ENCODE measurements around the gene VPS13D.
A peak's percentile ranks its signal among the peaks of the same experiment; 100 is the strongest.

Gene VPS13D

GRCh38 chr1:12287869-12288268 lies 58.0 kb downstream of the VPS13D start:
- Histone ChIP-seq H3K4me3 (ENCODE audit: low read depth, low read length) (no peak overlapping the region), H3K4me1 (ENCODE audit: control insufficient read depth, insufficient read depth, low read length, unreplicated experiment) (no peaks in the 10 kb centered on the region), H3K27ac (ENCODE audit: low read depth, low read length) (no peak overlapping the region), H2AFZ (ENCODE audit: low read length, unreplicated experiment) (no peak overlapping the region), H3K27me3 (ENCODE audit: insufficient read depth, low read length) (no peaks in the 10 kb centered on the region), H3K36me3 (ENCODE audit: insufficient read depth, low read length) (peaks cover under 1% of the 10 kb centered on the region; the same call in 1 of the 2 replicates), H3K79me2 (ENCODE audit: control insufficient read depth, insufficient read depth, low read length, unreplicated experiment) (peaks cover 9% of the 10 kb centered on the region)

GRCh38 chr1:12290828-12291227 lies 61.0 kb downstream of the VPS13D start:
- H3K36me3 ChIP-seq (ENCODE audit: insufficient read depth, low read length) = peaks cover 4% of the 10 kb centered on the region; the same call in 1 of the 2 replicates
- H2AFZ ChIP-seq (ENCODE audit: low read length, unreplicated experiment) = no peak overlapping the region
- H3K27ac ChIP-seq (ENCODE audit: low read depth, low read length) = no peak overlapping the region
- no peaks in the 10 kb centered on the region for H3K27me3 ChIP-seq (ENCODE audit: insufficient read depth, low read length)
- no peak overlapping the region for H3K4me3 ChIP-seq (ENCODE audit: low read depth, low read length)
- peaks cover 6% of the 10 kb centered on the region for H3K79me2 ChIP-seq (ENCODE audit: control insufficient read depth, insufficient read depth, low read length, unreplicated experiment)
- peaks cover 6% of the 10 kb centered on the region for H3K4me1 ChIP-seq (ENCODE audit: control insufficient read depth, insufficient read depth, low read length, unreplicated experiment)

DNA sequence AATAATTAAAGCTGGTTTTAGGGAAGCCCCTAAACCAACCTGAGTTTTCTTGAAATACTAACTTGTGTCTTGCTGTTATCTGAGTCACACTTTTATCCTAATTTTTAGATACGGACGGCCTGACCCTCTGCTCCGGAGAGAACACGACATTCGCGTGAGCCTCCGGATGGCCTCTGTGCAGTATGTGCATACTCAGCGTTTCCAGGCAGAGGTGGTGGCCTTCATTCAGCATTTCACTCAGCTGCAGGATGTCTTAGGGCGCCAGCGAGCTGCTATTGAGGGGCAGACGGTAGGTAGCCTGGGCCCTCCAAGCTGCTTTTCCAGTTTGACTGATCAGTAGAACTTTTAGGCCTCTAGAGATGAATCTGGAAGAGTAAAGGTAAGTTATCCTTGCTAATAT lies 63.6 kb downstream of the VPS13D start:
- Histone ChIP-seq H3K36me3 (ENCODE audit: insufficient read depth, low read length) (peaks cover 4% of the 10 kb centered on the region; the same call in 1 of the 2 replicates), H3K27ac (ENCODE audit: low read depth, low read length) (0 out of 2 replicates have a peak overlapping the region, but pooled peaks have one; percentile 42), H2AFZ (ENCODE audit: low read length, unreplicated experiment) (no peak overlapping the region), H3K4me1 (ENCODE audit: control insufficient read depth, insufficient read depth, low read length, unreplicated experiment) (peaks cover 25% of the 10 kb centered on the region), H3K79me2 (ENCODE audit: control insufficient read depth, insufficient read depth, low read length, unreplicated experiment) (no peaks in the 10 kb centered on the region), H3K4me3 (ENCODE audit: low read depth, low read length) (no peak overlapping the region), H3K27me3 (ENCODE audit: insufficient read depth, low read length) (no peaks in the 10 kb centered on the region)

DNA sequence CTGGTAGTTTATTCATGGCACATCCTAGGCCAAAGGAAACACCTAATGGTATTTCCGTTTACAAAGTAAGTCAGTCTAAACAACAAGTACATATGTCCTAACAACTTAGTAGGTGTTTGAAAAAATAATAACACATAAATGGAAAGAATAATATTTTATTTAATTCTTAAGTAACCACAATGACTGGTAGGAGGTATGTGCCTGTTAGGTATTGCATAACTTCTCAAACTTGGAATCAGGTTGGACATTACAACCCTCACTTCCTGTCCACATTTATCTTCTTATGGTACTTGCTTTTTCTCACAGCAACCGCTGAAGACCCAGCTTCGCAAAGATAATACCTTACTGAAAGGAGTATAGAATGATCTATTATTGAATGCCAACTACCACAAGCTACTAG lies 64.2 kb downstream of the VPS13D start:
- H3K4me3 ChIP-seq (ENCODE audit: low read depth, low read length) = no peak overlapping the region
- no peak overlapping the region for H2AFZ ChIP-seq (ENCODE audit: low read length, unreplicated experiment)
- no peaks in the 10 kb centered on the region for H3K27me3 ChIP-seq (ENCODE audit: insufficient read depth, low read length)
- peaks cover 4% of the 10 kb centered on the region; the same call in 1 of the 2 replicates for H3K36me3 ChIP-seq (ENCODE audit: insufficient read depth, low read length)
- peaks cover 25% of the 10 kb centered on the region for H3K4me1 ChIP-seq (ENCODE audit: control insufficient read depth, insufficient read depth, low read length, unreplicated experiment)
- no peaks in the 10 kb centered on the region for H3K79me2 ChIP-seq (ENCODE audit: control insufficient read depth, insufficient read depth, low read length, unreplicated experiment)
- H3K27ac ChIP-seq (ENCODE audit: low read depth, low read length) = peak overlapping the region; percentile 42; the same call in 1 of the 2 replicates

GRCh38 chr1:12296016-12296415 lies 66.2 kb downstream of the VPS13D start:
- Histone ChIP-seq H3K79me2 (ENCODE audit: control insufficient read depth, insufficient read depth, low read length, unreplicated experiment) (no peaks in the 10 kb centered on the region), H3K36me3 (ENCODE audit: insufficient read depth, low read length) (peaks cover 4% of the 10 kb centered on the region; the same call in 1 of the 2 replicates), H3K27me3 (ENCODE audit: insufficient read depth, low read length) (no peaks in the 10 kb centered on the region), H3K4me3 (ENCODE audit: low read depth, low read length) (no peak overlapping the region), H3K27ac (ENCODE audit: low read depth, low read length) (peak overlapping the region; percentile 77), H3K4me1 (ENCODE audit: control insufficient read depth, insufficient read depth, low read length, unreplicated experiment) (peaks cover 25% of the 10 kb centered on the region), H2AFZ (ENCODE audit: low read length, unreplicated experiment) (no peak overlapping the region)

DNA sequence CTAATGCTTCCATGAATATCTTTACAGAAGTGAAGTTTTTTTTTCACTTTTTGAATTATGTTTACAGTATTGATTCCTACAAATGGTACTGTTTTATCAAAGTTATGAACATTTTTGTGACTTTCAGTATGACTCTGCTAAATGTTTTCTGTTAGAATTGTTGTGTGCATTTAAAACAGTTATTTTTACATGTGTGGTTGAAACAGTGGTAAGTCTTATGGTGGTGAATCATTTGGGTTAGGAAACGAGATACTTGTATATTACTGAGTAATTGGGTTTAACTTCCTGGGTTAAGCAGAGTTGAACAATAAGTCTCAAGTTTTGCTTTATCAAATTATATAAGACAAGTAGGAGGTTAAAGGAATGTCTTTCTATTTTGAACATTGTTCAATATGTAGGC lies 66.8 kb downstream of the VPS13D start:
- H3K4me3 ChIP-seq (ENCODE audit: low read depth, low read length) = peak overlapping the region; percentile 4; the same call in 1 of the 2 replicates

GRCh38 chr1:12300706-12301105 lies 70.9 kb downstream of the VPS13D start:
- H3K4me3 ChIP-seq (ENCODE audit: low read depth, low read length) = no peak overlapping the region
- peaks cover 10% of the 10 kb centered on the region for H3K36me3 ChIP-seq (ENCODE audit: insufficient read depth, low read length)
- H3K79me2 ChIP-seq (ENCODE audit: control insufficient read depth, insufficient read depth, low read length, unreplicated experiment) = no peaks in the 10 kb centered on the region
- no peaks in the 10 kb centered on the region for H3K27me3 ChIP-seq (ENCODE audit: insufficient read depth, low read length)
- H3K4me1 ChIP-seq (ENCODE audit: control insufficient read depth, insufficient read depth, low read length, unreplicated experiment) = peaks cover 19% of the 10 kb centered on the region
- H3K27ac ChIP-seq (ENCODE audit: low read depth, low read length) = no peak overlapping the region
- no peak overlapping the region for H2AFZ ChIP-seq (ENCODE audit: low read length, unreplicated experiment)

More for the DNA sequence above, 66.8 kb downstream of the VPS13D start:
- H3K27me3 ChIP-seq (ENCODE audit: insufficient read depth, low read length) = no peaks in the 10 kb centered on the region
- H3K27ac ChIP-seq (ENCODE audit: low read depth, low read length) = peak overlapping the region; percentile 77
- no peak overlapping the region for H2AFZ ChIP-seq (ENCODE audit: low read length, unreplicated experiment)
- peaks cover 25% of the 10 kb centered on the region for H3K4me1 ChIP-seq (ENCODE audit: control insufficient read depth, insufficient read depth, low read length, unreplicated experiment)
- peaks cover 4% of the 10 kb centered on the region; the same call in 1 of the 2 replicates for H3K36me3 ChIP-seq (ENCODE audit: insufficient read depth, low read length)
- H3K79me2 ChIP-seq (ENCODE audit: control insufficient read depth, insufficient read depth, low read length, unreplicated experiment) = no peaks in the 10 kb centered on the region

DNA sequence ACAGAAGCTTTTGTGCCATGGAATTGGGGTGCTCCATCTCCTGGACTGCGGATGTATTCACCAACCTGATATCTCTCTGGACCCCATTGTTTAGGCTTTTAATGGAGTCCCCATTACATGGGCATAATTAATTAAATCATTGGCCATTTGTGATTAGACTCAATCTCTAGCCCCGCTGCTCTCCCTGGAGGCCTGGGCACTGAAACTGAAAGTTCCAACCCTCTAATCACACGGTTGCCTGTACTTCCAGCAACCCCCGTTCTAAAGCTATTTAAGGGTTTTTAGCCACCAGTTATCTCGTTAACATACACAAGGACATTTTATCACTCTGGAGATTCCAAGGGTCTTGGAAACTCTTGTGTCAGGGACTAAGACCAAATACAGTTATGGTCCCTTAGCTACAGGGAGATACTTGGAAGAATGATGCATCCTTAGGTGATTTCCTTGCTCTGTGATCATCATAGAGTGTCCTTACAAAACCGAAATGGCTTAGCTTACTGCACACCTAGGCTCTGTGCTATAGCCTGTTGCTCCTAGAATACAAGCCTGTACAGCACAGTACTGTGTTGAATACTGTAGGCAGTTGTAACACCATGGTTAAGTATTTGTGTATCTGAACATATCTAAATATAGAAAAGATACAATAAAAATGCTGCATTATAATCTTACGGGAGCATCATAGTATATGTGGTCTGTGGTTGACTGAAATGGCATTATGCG lies 71.8 kb downstream of the VPS13D start:
- H3K27me3 ChIP-seq (ENCODE audit: insufficient read depth, low read length) = no peaks in the 10 kb centered on the region
- peaks cover 16% of the 10 kb centered on the region for H3K36me3 ChIP-seq (ENCODE audit: insufficient read depth, low read length)
- no peak overlapping the region for H3K4me3 ChIP-seq (ENCODE audit: low read depth, low read length)
- no peak overlapping the region for H3K27ac ChIP-seq (ENCODE audit: low read depth, low read length)
- H3K4me1 ChIP-seq (ENCODE audit: control insufficient read depth, insufficient read depth, low read length, unreplicated experiment) = peaks cover 10% of the 10 kb centered on the region
- H2AFZ ChIP-seq (ENCODE audit: low read length, unreplicated experiment) = no peak overlapping the region
- H3K79me2 ChIP-seq (ENCODE audit: control insufficient read depth, insufficient read depth, low read length, unreplicated experiment) = no peaks in the 10 kb centered on the region

GRCh38 chr1:12302798-12303447 lies 73.1 kb downstream of the VPS13D start:
- Histone ChIP-seq H3K36me3 (ENCODE audit: insufficient read depth, low read length) (peaks cover 16% of the 10 kb centered on the region), H3K79me2 (ENCODE audit: control insufficient read depth, insufficient read depth, low read length, unreplicated experiment) (no peaks in the 10 kb centered on the region), H3K4me1 (ENCODE audit: control insufficient read depth, insufficient read depth, low read length, unreplicated experiment) (no peaks in the 10 kb centered on the region), H3K4me3 (ENCODE audit: low read depth, low read length) (no peak overlapping the region), H2AFZ (ENCODE audit: low read length, unreplicated experiment) (no peak overlapping the region), H3K27ac (ENCODE audit: low read depth, low read length) (no peak overlapping the region), H3K27me3 (ENCODE audit: insufficient read depth, low read length) (no peaks in the 10 kb centered on the region)

DNA sequence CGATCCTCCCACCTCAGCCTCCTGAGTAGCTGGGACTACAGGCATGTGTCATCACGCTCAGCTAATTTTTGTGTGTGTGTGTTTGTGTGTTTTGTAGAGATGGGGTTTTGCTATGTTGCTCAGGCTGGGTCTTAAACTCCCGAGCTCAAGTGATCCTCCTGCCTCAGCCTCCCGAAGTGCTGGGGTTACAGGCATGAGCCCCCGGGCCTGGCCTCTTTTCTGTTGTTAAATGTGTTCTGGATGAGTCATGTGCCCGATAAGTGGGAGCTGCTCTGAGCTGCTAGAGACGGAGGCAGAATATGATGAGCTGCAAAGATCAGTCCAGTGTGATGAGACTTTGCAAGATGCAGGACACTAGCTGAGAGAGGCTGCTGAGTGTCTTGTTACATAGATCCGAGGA lies 75.5 kb downstream of the VPS13D start:
- Histone ChIP-seq H3K27ac (ENCODE audit: low read depth, low read length) (no peak overlapping the region), H3K27me3 (ENCODE audit: insufficient read depth, low read length) (no peaks in the 10 kb centered on the region), H2AFZ (ENCODE audit: low read length, unreplicated experiment) (no peak overlapping the region), H3K36me3 (ENCODE audit: insufficient read depth, low read length) (peaks cover 21% of the 10 kb centered on the region), H3K4me3 (ENCODE audit: low read depth, low read length) (no peak overlapping the region), H3K4me1 (ENCODE audit: control insufficient read depth, insufficient read depth, low read length, unreplicated experiment) (peaks cover 7% of the 10 kb centered on the region), H3K79me2 (ENCODE audit: control insufficient read depth, insufficient read depth, low read length, unreplicated experiment) (no peaks in the 10 kb centered on the region)

All from ACC112 (cell line).